Activated B cell treated with CpG ODN at 0.5 μM for 24 hours (primary cell): ENCODE results near the gene CTRL. TPM values are rescaled to one million over a fixed set of nuclear protein-coding genes. Genes with fewer than 3 reads are reported as not detected.

Experiments
- ATAC-seq: fragments of 200-7000 bp; cut with Tn5 transposase; one replicate; pipeline ENCODE4 v1.10.0; 2021; ENCODE audit warnings: low read depth, mild to moderate bottlenecking, moderate library complexity
- CTCF ChIA-PET: fragments of 350-600 bp; sonication (Branson Sonifier 250); formaldehyde crosslinking; loops from one replicate; lab custom pipeline; 2021; ENCODE audit warnings: antibody characterized with exemption; lab: Charles Lee
- POLR2A ChIA-PET: fragments of 350-600 bp; sonication (Branson Sonifier 250); formaldehyde crosslinking; loops from one replicate; lab custom pipeline; 2021; ENCODE audit warnings: antibody characterized with exemption; lab: Charles Lee
- DNase-seq: peaks from one replicate; pipeline ENCODE4 v3.0.0; 2022
- H3K27ac Mint-ChIP-seq: one replicate; pipeline ENCODE4 v1.8.0; 2020; ENCODE audit warnings: mixed read lengths
- H3K27me3 Mint-ChIP-seq: one replicate; pipeline ENCODE4 v1.8.0; 2021; ENCODE audit warnings: mixed read lengths
- H3K36me3 Mint-ChIP-seq: one replicate; pipeline ENCODE4 v1.8.0; 2021; ENCODE audit warnings: low read depth, mixed read lengths
- H3K4me1 Mint-ChIP-seq: one replicate; pipeline ENCODE4 v1.8.0; 2021; ENCODE audit warnings: mixed read lengths
- H3K4me3 Mint-ChIP-seq: one replicate; pipeline ENCODE4 v1.8.0; 2020; ENCODE audit warnings: mild to moderate bottlenecking, mixed read lengths
- H3K9me3 Mint-ChIP-seq: one replicate; pipeline ENCODE4 v1.8.0; 2020; ENCODE audit warnings: mixed read lengths
- CTCF ChIP-seq: fragments of 200-600 bp; IDR thresholded peaks from one replicate; pipeline ENCODE4 v1.8.0; 2022; ENCODE audit warnings: antibody characterized with exemption, mild to moderate bottlenecking
- intact Hi-C: fragments of 100-400 bp; cut with micrococcal nuclease; formaldehyde crosslinking; loops from one replicate; pipeline ENCODE4 v1.15.1; 2024
- total RNA-seq: library from RNA; stranded (reverse); gene quantifications from 2 replicates; pipeline ENCODE4 v1.2.3, GENCODE V29; 2022

CTRL gene
- total RNA-seq, 1 donor from 2014 or later, result 6.2 TPM

- TF ChIP-seq CTCF, result no peak
- intact Hi-C loops, result no loop called here
- POLR2A ChIA-PET, result interaction anchor here (0.5 to 0.6 kb wide), 2 partner anchors 13 to 81 kb away, joined by 3 read pairs; no protein-coding TSS in a partner anchor
- DNase-seq (no peak), ATAC-seq (no peak)
- CTCF ChIA-PET, result no interaction called here
- Mint-ChIP-seq H3K9me3 (no peaks in the 10 kb centered on the region), H3K27ac (no peak overlapping the region), H3K27me3 (no peaks in the 10 kb centered on the region), H3K36me3 (peaks cover 24% of the 10 kb centered on the region), H3K4me3 (no peak overlapping the region), H3K4me1 (peaks cover 2% of the 10 kb centered on the region)
Measured at GRCh38 chr16:67946966-67947558, 15.4 kb upstream of the CTRL start.

- no peaks in the 10 kb centered on the region for H3K9me3 Mint-ChIP-seq
- CTCF ChIA-PET, result no interaction called here
- DNase-seq, result no peak
- TF ChIP-seq CTCF, result no peak
- ATAC-seq, result no peak
- no peak overlapping the region for H3K4me3 Mint-ChIP-seq
- intact Hi-C loops, result no loop called here
- peaks cover 20% of the 10 kb centered on the region for H3K36me3 Mint-ChIP-seq
- no peaks in the 10 kb centered on the region for H3K27me3 Mint-ChIP-seq
- H3K4me1 Mint-ChIP-seq, result peaks cover 8% of the 10 kb centered on the region
- POLR2A ChIA-PET, result no interaction called here
- H3K27ac Mint-ChIP-seq, result no peak overlapping the region
Measured at GRCh38 chr16:67946128-67946569, 14.5 kb upstream of the CTRL start.

- intact Hi-C loops, result no loop called here
- peaks cover 9% of the 10 kb centered on the region for H3K4me1 Mint-ChIP-seq
- H3K27me3 Mint-ChIP-seq, result no peaks in the 10 kb centered on the region
- ATAC-seq, result no peak
- CTCF ChIA-PET, result interaction anchor here (1.2 kb wide), 1 partner anchor 62 kb away, joined by 3 read pairs; no protein-coding TSS in a partner anchor
- no peak overlapping the region for H3K27ac Mint-ChIP-seq
- DNase-seq, result no peak
- TF ChIP-seq CTCF, result no peak
- POLR2A ChIA-PET, result no interaction called here
- peaks cover 16% of the 10 kb centered on the region for H3K36me3 Mint-ChIP-seq
- H3K9me3 Mint-ChIP-seq, result no peaks in the 10 kb centered on the region
- no peak overlapping the region for H3K4me3 Mint-ChIP-seq
Measured at GRCh38 chr16:67945392-67945933, 13.8 kb upstream of the CTRL start.

- H3K27ac Mint-ChIP-seq, result no peak overlapping the region
- H3K36me3 Mint-ChIP-seq, result peaks cover 16% of the 10 kb centered on the region
- no peaks in the 10 kb centered on the region for H3K27me3 Mint-ChIP-seq
- ChIA-PET CTCF (interaction anchor here (1.2 kb wide), 2 partner anchors 61 to 96 kb away, joined by 3 read pairs; no protein-coding TSS in a partner anchor), POLR2A (interaction anchor here (1.0 to 1.1 kb wide), 2 partner anchors 9 to 16 kb away, joined by 3 read pairs; no protein-coding TSS in a partner anchor)
- no peaks in the 10 kb centered on the region for H3K9me3 Mint-ChIP-seq
- TF ChIP-seq CTCF, result no peak
- no peak overlapping the region for H3K4me3 Mint-ChIP-seq
- intact Hi-C loops, result no loop called here
- DNase-seq (no peak), ATAC-seq (no peak)
- peaks cover 15% of the 10 kb centered on the region for H3K4me1 Mint-ChIP-seq
Measured at GRCh38 chr16:67944690-67945391, 13.2 kb upstream of the CTRL start.
